Fibroblast of villous mesenchyme (primary cell): ENCODE data around the gene TPSG1. TPM values are rescaled to one million over a fixed set of nuclear protein-coding genes. Genes with fewer than 3 reads are reported as not detected.
"Not testable (repeated sequence)": the region's sequence is repeated elsewhere in the genome, so short reads cannot be mapped to it uniquely, and the experiment has no call there.

Source experiments
- DNase-seq: peaks from one replicate; pipeline ENCODE4 v3.0.0-alpha.2; 2010; ENCODE audit warnings: low read depth
- H3K4me3 ChIP-seq: 2 replicates; pipeline ENCODE4 v1.5.1; 2011; ENCODE audit warnings: low read depth, mild to moderate bottlenecking, low read length
- CTCF ChIP-seq: IDR thresholded peaks from 2 replicates; pipeline ENCODE4 v1.5.1; 2012; ENCODE audit warnings: low read depth, mild to moderate bottlenecking, low read length; ENCODE audit not compliant: insufficient read depth
- total RNA-seq: library from RNA; depleted of rRNA; stranded (reverse); fragments of >200 nt; gene quantifications from 2 replicates; pipeline ENCODE4 v1.2.3, GENCODE V29; 2012

The TPSG1 gene
- total RNA-seq, 1 donor: not detected

- no peak overlapping the region for H3K4me3 ChIP-seq
Observed at GRCh38 chr16:1260101-1260680, 35.1 kb upstream of the TPSG1 start.

GRCh38 chr16:1259760-1260068 is 34.6 kb upstream of the TPSG1 start:
- no peak overlapping the region for H3K4me3 ChIP-seq
- TF ChIP-seq CTCF: no peak
- no peak for DNase-seq

More at GRCh38 chr16:1260101-1260680, 35.1 kb upstream of the TPSG1 start:
- no peak for DNase-seq
- no peak for TF ChIP-seq CTCF

- TF ChIP-seq CTCF: no peak
- no peak for DNase-seq
- no peak overlapping the region for H3K4me3 ChIP-seq
Observed at GRCh38 chr16:1258906-1259759, 34.1 kb upstream of the TPSG1 start.

- no peak overlapping the region for H3K4me3 ChIP-seq
- no peak for DNase-seq
- TF ChIP-seq CTCF: no peak
Observed at GRCh38 chr16:1258225-1258600, 33.1 kb upstream of the TPSG1 start.

GRCh38 chr16:1257561-1258224 is 32.6 kb upstream of the TPSG1 start:
- TF ChIP-seq CTCF: no peak
- no peak for DNase-seq

GRCh38 chr16:1256874-1257322 is 31.8 kb upstream of the TPSG1 start:
- TF ChIP-seq CTCF: no peak
- no peak for DNase-seq

More at GRCh38 chr16:1257561-1258224, 32.6 kb upstream of the TPSG1 start:
- H3K4me3 ChIP-seq: no peak overlapping the region

GRCh38 chr16:1256296-1256873 is 31.3 kb upstream of the TPSG1 start:
- not testable (repeated sequence) for H3K4me3 ChIP-seq, DNase-seq

More at GRCh38 chr16:1256874-1257322, 31.8 kb upstream of the TPSG1 start:
- H3K4me3 ChIP-seq: no peak overlapping the region

GRCh38 chr16:1255276-1256122 is 30.4 kb upstream of the TPSG1 start, which contains the start of gene TPSD1:
Gene TPSD1, plus strand, starts transcription at chr16:1256069. Its CDS starts 212 bp downstream, at chr16:1256281.
- not testable (repeated sequence) for H3K4me3 ChIP-seq

GRCh38 chr16:1254821-1255220 is 29.8 kb upstream of the TPSG1 start:
- H3K4me3 ChIP-seq, DNase-seq: not testable (repeated sequence)

More at GRCh38 chr16:1255276-1256122, 30.4 kb upstream of the TPSG1 start, which contains the start of gene TPSD1:
- not testable (repeated sequence) for DNase-seq
